Measurements from ENCODE around the gene ANGPT4. TPM values are rescaled to one million over a fixed set of nuclear protein-coding genes. Genes with fewer than 3 reads are reported as not detected.

Gene ANGPT4
- total RNA-seq, 2 donors from 2014 or later: 1.4 to 1.6 TPM

DNA sequence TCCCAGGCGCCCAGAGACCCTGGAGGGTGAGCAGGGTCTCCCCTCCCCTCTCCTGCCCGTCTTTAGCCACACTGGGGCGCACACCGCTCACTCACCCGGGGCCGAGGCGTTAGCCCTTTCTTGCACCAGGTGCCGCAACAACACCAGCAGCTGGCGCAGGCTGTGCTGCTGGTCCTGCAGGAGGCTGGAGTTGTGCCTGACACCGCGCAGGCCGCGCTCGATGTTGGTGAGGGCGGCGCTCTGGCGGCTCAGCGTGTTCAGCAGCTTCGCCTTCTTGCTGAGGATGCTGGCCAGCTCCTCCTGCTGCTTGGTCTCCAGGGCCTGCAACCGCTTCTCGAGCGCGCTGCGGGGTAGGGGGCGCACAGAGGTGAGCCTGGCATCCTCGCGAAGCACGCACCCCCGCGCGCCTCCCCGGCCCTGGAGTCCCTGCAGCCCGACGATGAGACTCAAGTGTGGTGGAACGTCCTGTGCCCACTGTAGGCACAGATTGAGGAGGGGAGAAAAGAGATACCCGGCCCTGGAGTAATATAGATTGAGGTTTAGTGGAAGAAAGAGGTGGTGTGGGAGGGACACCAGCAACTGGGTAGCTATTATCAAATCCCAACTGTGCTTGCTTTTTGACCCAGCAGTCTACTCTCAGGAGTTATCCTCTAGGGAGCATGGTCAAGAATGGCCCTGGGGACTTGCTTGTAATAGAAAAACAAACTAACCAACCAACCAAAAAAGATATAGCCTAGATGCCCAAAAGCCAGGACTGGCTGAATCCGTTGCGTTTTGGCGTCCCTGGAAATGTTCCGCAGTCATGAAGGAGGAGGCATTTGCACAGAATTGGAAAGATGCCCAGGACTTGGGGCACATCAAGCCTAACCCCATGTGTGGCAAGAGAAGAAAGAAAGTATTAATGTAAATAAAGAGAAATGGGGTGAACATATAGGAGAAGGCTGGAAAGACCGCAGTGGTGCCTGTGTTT is 30.9 kb downstream of the ANGPT4 start:
- no peaks in the 10 kb centered on the region for H3K9me3 ChIP-seq
- no peaks in the 10 kb centered on the region for H3K36me3 ChIP-seq
- H3K4me1 ChIP-seq (ENCODE audit: control insufficient read depth in 1 of 2, low read depth in 2 of 2): peaks cover 0 to 7% of the 10 kb centered on the region in 2 donors
- no peak overlapping the region for H3K4me3 ChIP-seq
- TF ChIP-seq, protein P1, sequence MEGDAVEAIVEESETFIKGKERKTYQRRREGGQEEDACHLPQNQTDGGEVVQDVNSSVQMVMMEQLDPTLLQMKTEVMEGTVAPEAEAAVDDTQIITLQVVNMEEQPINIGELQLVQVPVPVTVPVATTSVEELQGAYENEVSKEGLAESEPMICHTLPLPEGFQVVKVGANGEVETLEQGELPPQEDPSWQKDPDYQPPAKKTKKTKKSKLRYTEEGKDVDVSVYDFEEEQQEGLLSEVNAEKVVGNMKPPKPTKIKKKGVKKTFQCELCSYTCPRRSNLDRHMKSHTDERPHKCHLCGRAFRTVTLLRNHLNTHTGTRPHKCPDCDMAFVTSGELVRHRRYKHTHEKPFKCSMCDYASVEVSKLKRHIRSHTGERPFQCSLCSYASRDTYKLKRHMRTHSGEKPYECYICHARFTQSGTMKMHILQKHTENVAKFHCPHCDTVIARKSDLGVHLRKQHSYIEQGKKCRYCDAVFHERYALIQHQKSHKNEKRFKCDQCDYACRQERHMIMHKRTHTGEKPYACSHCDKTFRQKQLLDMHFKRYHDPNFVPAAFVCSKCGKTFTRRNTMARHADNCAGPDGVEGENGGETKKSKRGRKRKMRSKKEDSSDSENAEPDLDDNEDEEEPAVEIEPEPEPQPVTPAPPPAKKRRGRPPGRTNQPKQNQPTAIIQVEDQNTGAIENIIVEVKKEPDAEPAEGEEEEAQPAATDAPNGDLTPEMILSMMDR (IDR thresholded peaks at IDR 0.05): no peak
- ATAC-seq (ENCODE audit: insufficient number of reproducible peaks, low FRiP score, low read depth) (no peak), DNase-seq (ENCODE audit: low spot score) (no peak)
- H3K27me3 ChIP-seq (replicated peaks; ENCODE audit: insufficient read depth): no peaks in the 10 kb centered on the region
- no peak overlapping the region for H3K27ac ChIP-seq

DNA sequence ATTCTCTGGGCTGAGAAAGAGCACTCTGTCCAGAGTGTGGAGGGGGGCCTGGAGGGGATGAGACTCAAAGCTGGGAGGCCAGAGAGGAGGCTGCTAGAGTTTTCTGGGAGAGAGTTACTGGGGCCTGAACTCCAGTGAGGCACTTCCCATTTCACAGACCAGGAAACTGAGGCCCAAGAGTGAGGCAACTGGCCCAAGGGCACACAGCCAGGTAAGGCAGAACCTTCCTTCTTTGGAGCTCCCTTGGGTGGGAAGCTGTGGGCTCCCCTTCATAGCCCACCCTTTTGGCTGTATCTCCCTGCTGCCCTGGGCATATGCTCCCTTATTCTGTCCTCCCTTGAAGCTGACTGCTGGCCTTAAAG is 34.4 kb downstream of the ANGPT4 start:
- H3K4me3 ChIP-seq: no peak overlapping the region
- no peaks in the 10 kb centered on the region for H3K9me3 ChIP-seq
- DNase-seq (ENCODE audit: low spot score) (no peak), ATAC-seq (ENCODE audit: insufficient number of reproducible peaks, low FRiP score, low read depth) (no peak)
- no peak overlapping the region for H3K27ac ChIP-seq
- no peaks in the 10 kb centered on the region for H3K36me3 ChIP-seq
- TF ChIP-seq, protein P1 (IDR thresholded peaks at IDR 0.05): no peak
- H3K4me1 ChIP-seq (ENCODE audit: control insufficient read depth in 1 of 2, low read depth in 2 of 2): peaks cover 0 to 7% of the 10 kb centered on the region in 2 donors
- H3K27me3 ChIP-seq (replicated peaks; ENCODE audit: insufficient read depth): no peaks in the 10 kb centered on the region

DNA sequence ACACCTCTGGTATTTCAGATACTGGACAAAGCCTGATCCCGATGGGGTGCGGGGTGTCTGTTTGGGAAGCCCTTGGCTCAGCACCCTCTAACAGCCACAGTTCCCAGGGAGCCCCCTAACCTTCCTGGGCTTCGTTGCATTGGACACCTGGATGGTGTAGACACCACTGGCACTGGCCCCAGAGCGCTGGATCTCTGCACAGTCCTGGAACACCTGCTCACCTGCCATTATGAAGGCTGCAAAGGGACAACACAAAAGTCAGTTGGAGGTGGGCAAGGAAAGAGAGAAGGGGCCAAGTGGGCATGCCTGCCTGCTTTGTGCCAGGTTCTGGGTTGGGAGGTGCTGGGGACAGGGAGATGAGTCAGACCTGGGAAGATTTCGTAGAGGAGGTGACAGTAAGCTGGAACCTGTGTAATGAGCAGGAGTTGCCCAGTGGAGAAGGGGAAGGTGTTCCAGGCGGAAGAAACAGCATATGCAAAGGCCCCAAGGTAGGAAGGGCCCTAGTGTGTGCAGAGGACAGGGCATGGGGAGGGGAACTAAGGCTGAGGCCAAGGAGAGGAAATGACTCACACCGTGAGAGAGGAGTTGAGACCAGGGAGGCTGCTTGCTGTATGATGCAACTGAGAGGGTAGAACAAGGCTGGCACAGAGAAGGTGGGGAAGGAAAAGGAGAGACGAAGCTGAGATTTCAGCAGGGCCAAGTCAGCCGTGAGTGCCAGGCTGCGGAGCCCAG is 34.9 kb downstream of the ANGPT4 start:
- ATAC-seq (ENCODE audit: insufficient number of reproducible peaks, low FRiP score, low read depth) (no peak), DNase-seq (ENCODE audit: low spot score) (no peak)
- H3K27me3 ChIP-seq (replicated peaks; ENCODE audit: insufficient read depth): no peaks in the 10 kb centered on the region

DNA sequence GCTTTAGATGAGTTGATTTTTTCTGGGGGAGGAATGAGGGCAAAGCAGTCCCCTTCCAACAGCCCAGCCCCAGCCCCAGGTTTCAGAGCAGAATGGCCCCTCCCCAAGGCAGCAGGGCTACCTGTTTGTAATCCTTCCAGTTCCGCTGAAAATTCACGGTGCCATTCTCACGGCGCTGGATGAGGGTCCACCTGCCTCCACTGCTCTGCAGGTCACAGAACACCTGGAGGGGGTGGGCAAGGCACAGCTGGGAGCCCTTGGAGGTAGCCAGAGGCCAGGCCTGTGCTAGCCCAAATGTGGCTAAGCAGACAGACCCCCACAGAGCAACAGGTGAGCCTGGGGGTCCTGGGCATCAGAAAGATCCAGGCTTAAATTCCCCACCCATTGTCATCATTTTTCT is 36.5 kb downstream of the ANGPT4 start:
- no peak overlapping the region for H3K4me3 ChIP-seq
- DNase-seq (ENCODE audit: low spot score) (no peak), ATAC-seq (ENCODE audit: insufficient number of reproducible peaks, low FRiP score, low read depth) (no peak)
- H3K27ac ChIP-seq: no peak overlapping the region
- H3K9me3 ChIP-seq: no peaks in the 10 kb centered on the region
- H3K4me1 ChIP-seq (ENCODE audit: control insufficient read depth in 1 of 2, low read depth in 2 of 2): no peaks in the 10 kb centered on the region
- H3K36me3 ChIP-seq: no peaks in the 10 kb centered on the region
- no peaks in the 10 kb centered on the region for H3K27me3 ChIP-seq (replicated peaks; ENCODE audit: insufficient read depth)
- TF ChIP-seq, protein P1 (IDR thresholded peaks at IDR 0.05): no peak

More for the DNA sequence above, 34.9 kb downstream of the ANGPT4 start:
- peaks cover 0 to 7% of the 10 kb centered on the region in 2 donors for H3K4me1 ChIP-seq (ENCODE audit: control insufficient read depth in 1 of 2, low read depth in 2 of 2)
- TF ChIP-seq, protein P1 (IDR thresholded peaks at IDR 0.05): no peak
- no peak overlapping the region for H3K27ac ChIP-seq
- H3K4me3 ChIP-seq: no peak overlapping the region
- H3K9me3 ChIP-seq: no peaks in the 10 kb centered on the region
- H3K36me3 ChIP-seq: no peaks in the 10 kb centered on the region
